ENCODE results near the gene HEPH. TPM values are rescaled to one million over a fixed set of nuclear protein-coding genes. Genes with fewer than 3 reads are reported as not detected.

Gene HEPH
- total RNA-seq, 4 donors from 2014 or later: 35.7 to 84.9 (median 76.8) TPM

DNA sequence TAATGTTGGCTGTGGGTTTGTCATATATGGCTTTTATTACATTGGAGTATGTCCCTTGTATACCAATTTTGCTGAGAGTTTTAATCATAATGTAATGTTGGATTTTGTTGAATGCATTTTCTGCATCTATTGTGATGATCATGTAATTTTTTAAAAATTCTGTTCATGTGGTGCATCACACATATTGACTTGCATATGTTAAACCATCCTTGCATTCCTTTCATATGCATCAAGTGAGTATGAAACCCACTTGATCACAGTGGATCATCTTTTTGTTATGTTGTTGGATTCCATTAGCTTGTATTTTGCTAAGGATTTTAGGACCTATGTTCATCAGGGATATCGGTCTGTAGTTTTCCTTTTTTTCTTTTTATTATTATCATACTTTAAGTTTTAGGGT, 12.1 kb downstream of the HEPH start:
- WGBS: 86% methylated on average over 1 of the region's 1 CpG
- DNase-seq (ENCODE audit: extremely low spot score): no peak
- no peaks in the 10 kb centered on the region for H3K4me1 ChIP-seq
- H3K9me3 ChIP-seq: peaks cover 0 to 37% (median 7%) of the 10 kb centered on the region in 4 donors
- peaks cover 0 to 40% (median 6%) of the 10 kb centered on the region in 4 donors for H3K36me3 ChIP-seq
- no peak overlapping the region for H3K27ac ChIP-seq (replicated peaks in 1 of 4)
- H3K27me3 ChIP-seq: no peaks in the 10 kb centered on the region
- TF ChIP-seq POLR2AphosphoS5 (IDR thresholded peaks at IDR 0.05): no peak
- TF ChIP-seq POLR2A (IDR thresholded peaks at IDR 0.05; ENCODE audit: low read depth): no peak
- TF ChIP-seq, protein P1, sequence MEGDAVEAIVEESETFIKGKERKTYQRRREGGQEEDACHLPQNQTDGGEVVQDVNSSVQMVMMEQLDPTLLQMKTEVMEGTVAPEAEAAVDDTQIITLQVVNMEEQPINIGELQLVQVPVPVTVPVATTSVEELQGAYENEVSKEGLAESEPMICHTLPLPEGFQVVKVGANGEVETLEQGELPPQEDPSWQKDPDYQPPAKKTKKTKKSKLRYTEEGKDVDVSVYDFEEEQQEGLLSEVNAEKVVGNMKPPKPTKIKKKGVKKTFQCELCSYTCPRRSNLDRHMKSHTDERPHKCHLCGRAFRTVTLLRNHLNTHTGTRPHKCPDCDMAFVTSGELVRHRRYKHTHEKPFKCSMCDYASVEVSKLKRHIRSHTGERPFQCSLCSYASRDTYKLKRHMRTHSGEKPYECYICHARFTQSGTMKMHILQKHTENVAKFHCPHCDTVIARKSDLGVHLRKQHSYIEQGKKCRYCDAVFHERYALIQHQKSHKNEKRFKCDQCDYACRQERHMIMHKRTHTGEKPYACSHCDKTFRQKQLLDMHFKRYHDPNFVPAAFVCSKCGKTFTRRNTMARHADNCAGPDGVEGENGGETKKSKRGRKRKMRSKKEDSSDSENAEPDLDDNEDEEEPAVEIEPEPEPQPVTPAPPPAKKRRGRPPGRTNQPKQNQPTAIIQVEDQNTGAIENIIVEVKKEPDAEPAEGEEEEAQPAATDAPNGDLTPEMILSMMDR (IDR thresholded peaks at IDR 0.05): no peak
- no peak for TF ChIP-seq EP300 (IDR thresholded peaks at IDR 0.05)
- intact Hi-C loops (cut with DNase I): no loop called here
- no peak overlapping the region for H3K4me3 ChIP-seq

DNA sequence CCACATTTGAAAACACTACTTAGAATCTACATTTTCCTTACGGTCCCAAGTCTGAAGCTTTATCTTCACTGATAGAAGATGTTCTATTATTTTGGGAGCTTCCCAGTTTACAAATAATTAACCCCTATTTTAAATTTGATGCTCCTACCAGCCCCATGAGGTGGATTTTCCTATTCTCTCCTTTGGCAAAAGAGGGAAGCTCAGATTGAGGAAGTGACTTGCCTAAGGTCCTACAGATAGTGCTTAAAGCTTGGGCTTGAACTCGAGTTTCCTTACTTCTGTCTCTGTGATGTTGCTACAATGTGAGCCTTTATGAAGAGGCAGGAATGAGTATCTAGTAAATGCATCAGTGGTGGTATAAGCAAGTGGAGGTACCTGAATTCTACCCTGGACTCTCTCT, 27.5 kb downstream of the HEPH start:
- Histone ChIP-seq H3K4me1 (no peaks in the 10 kb centered on the region), H3K36me3 (peaks cover 0 to 38% (median 6%) of the 10 kb centered on the region in 4 donors), H3K27ac (replicated peaks in 1 of 4) (no peak overlapping the region), H3K27me3 (no peaks in the 10 kb centered on the region), H3K9me3 (no peaks in the 10 kb centered on the region), H3K4me3 (no peak overlapping the region)
- TF ChIP-seq EP300 (IDR thresholded peaks at IDR 0.05) (no peak), POLR2AphosphoS5 (IDR thresholded peaks at IDR 0.05) (no peak), POLR2A (IDR thresholded peaks at IDR 0.05; ENCODE audit: low read depth) (no peak)
- TF ChIP-seq, protein P1 (IDR thresholded peaks at IDR 0.05): no peak
- no peak for DNase-seq (ENCODE audit: extremely low spot score)
- intact Hi-C loops (cut with DNase I): no loop called here
- 69% methylated on average over 2 of the region's 2 CpGs for WGBS

DNA sequence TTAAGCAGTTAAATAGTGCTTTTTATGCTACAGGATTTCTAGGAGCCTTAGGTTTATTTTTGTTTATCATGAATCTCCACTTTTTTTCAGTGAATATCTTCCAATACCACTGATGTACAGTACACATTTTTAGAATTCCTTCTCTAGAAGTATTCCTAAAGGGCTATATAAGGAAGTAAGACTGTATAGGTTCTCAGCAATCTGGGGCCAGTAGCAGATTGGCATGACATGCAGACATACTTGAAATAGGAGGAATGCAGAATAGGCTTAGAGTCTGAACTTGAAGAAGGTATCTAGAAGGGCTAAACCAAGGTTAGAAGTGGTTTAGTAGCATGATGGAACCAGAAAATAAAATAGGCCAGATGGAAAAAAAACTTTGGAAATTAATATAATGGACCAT, 29.8 kb downstream of the HEPH start:
- intact Hi-C loops (cut with DNase I): no loop called here
- H3K4me3 ChIP-seq: no peak overlapping the region
- H3K27ac ChIP-seq (replicated peaks in 1 of 4): no peak overlapping the region
- H3K9me3 ChIP-seq: no peaks in the 10 kb centered on the region
- H3K36me3 ChIP-seq: peaks cover 0 to 44% (median 4%) of the 10 kb centered on the region in 4 donors
- TF ChIP-seq POLR2A (IDR thresholded peaks at IDR 0.05; ENCODE audit: low read depth) (no peak), EP300 (IDR thresholded peaks at IDR 0.05) (no peak), POLR2AphosphoS5 (IDR thresholded peaks at IDR 0.05) (no peak)
- TF ChIP-seq, protein P1 (IDR thresholded peaks at IDR 0.05): no peak
- H3K27me3 ChIP-seq: no peaks in the 10 kb centered on the region
- H3K4me1 ChIP-seq: no peaks in the 10 kb centered on the region
- no peak for DNase-seq (ENCODE audit: extremely low spot score)

DNA sequence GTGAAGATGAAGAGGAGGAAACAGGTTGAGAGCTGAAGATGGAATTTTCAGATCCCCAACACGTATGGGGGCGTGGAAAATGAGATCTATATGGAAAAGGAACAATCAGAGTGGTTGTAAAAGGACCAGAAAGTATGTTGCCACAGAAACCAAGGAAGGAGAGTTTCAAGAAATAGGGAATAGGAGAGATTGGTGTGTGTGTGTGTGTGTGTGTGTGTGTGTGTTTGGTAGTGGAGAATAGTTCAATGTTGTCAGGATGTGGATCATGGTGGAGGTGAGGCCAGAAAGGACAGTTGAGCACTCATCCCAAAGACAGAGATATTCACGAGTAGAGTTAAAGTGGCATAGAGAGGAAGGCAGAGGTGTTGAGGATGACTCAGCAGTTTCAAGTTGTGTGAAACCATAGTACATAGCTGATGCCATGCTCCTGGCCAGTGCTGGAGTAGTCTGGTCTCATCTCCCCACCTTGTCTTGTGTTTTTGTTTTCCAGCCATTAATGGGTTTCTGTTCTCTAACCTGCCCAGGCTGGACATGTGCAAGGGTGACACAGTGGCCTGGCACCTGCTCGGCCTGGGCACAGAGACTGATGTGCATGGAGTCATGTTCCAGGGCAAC, 36.1 kb downstream of the HEPH start:
- no peak overlapping the region for H3K4me3 ChIP-seq
- no peak overlapping the region for H3K27ac ChIP-seq (replicated peaks in 1 of 4)
- no peaks in the 10 kb centered on the region for H3K27me3 ChIP-seq
- 54% methylated on average over 4 of the region's 4 CpGs for WGBS
- no peaks in the 10 kb centered on the region for H3K9me3 ChIP-seq
- intact Hi-C loops (cut with DNase I): no loop called here
- H3K4me1 ChIP-seq: no peaks in the 10 kb centered on the region
- no peak for DNase-seq (ENCODE audit: extremely low spot score)
- TF ChIP-seq POLR2AphosphoS5 (IDR thresholded peaks at IDR 0.05): no peak
- TF ChIP-seq POLR2A (IDR thresholded peaks at IDR 0.05; ENCODE audit: low read depth): no peak
- no peak for TF ChIP-seq EP300 (IDR thresholded peaks at IDR 0.05)
- TF ChIP-seq, protein P1 (IDR thresholded peaks at IDR 0.05): no peak
- H3K36me3 ChIP-seq: peaks cover 0 to 16% (median 0%) of the 10 kb centered on the region in 4 donors

All from esophagus muscularis mucosa (tissue), 4 donors.